HL-60 (cell line): Measurements from ENCODE around the gene KBTBD3.

Source experiments
- DNase-seq, 2 experiments: peaks; one replicate each; pipeline ENCODE4 v3.0.0-alpha.2; 2010 to 2020; ENCODE audit warnings: low read depth in 1 of 2, low spot score in 1 of 2
- H3K27ac ChIP-seq: fragments of 250-450 bp; sonication (Bioruptor Pico); replicated peaks from 2 replicates; pipeline ENCODE4 v1.5.1; 2020; ENCODE audit warnings: mild to moderate bottlenecking, moderate library complexity
- H3K27me3 ChIP-seq: fragments of 250-450 bp; sonication (Bioruptor Pico); 2 replicates; pipeline ENCODE4 v1.5.1; 2021; ENCODE audit warnings: mild to moderate bottlenecking, moderate library complexity; ENCODE audit not compliant: insufficient read depth, poor library complexity, severe bottlenecking
- H3K4me3 ChIP-seq: replicated peaks from 2 replicates; pipeline ENCODE4 v1.5.1; 2011; ENCODE audit warnings: mild to moderate bottlenecking, control low read depth, low read length; ENCODE audit not compliant: insufficient read depth
- GABPA ChIP-seq: IDR thresholded peaks from 2 replicates; pipeline ENCODE4 v1.6.1; 2012; ENCODE audit warnings: low read depth
- POLR2AphosphoS5 ChIP-seq: IDR thresholded peaks from 2 replicates; pipeline ENCODE4 v1.6.1; 2012; ENCODE audit warnings: low read depth
- SPI1 ChIP-seq: IDR thresholded peaks from 2 replicates; pipeline ENCODE4 v1.6.1; 2012; ENCODE audit warnings: low read depth, mild to moderate bottlenecking, borderline replicate concordance
- TF ChIP-seq, protein P1 (sequence below): IDR thresholded peaks from one replicate; pipeline ENCODE4 v1.5.1; 2011; ENCODE audit warnings: low read length, control low read depth, inconsistent platforms; ENCODE audit not compliant: insufficient read depth
- TF ChIP-seq, protein P2 (sequence below): IDR thresholded peaks from 2 replicates; pipeline ENCODE4 v1.6.1; 2012; ENCODE audit warnings: low read depth; ENCODE audit not compliant: insufficient replicate concordance

Gene KBTBD3

DNA sequence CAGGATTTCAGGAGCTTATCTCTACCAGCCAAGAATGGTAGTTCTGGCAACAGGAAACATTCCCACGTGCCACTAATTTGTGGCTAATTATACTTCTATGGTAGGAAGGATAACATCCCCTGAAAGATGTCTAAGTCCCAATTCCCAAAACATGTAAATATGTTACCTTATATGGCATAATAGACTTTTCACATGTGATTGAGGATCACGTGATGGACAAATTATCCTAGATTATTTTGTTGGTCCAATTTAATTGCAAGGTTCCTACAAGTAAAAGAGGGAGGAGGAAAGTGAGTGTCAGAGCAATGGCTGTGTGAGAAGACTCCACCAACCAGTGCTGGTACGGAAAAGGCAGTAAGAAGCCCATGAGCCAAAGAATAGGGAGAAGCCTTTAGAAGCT is 45.2 kb downstream of the KBTBD3 start:
- Histone ChIP-seq H3K4me3 (no peak overlapping the region), H3K27me3 (no peaks in the 10 kb centered on the region), H3K27ac (no peak overlapping the region)
- DNase-seq: no peak
- TF ChIP-seq, protein P1, sequence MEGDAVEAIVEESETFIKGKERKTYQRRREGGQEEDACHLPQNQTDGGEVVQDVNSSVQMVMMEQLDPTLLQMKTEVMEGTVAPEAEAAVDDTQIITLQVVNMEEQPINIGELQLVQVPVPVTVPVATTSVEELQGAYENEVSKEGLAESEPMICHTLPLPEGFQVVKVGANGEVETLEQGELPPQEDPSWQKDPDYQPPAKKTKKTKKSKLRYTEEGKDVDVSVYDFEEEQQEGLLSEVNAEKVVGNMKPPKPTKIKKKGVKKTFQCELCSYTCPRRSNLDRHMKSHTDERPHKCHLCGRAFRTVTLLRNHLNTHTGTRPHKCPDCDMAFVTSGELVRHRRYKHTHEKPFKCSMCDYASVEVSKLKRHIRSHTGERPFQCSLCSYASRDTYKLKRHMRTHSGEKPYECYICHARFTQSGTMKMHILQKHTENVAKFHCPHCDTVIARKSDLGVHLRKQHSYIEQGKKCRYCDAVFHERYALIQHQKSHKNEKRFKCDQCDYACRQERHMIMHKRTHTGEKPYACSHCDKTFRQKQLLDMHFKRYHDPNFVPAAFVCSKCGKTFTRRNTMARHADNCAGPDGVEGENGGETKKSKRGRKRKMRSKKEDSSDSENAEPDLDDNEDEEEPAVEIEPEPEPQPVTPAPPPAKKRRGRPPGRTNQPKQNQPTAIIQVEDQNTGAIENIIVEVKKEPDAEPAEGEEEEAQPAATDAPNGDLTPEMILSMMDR: no peak
- no peak for TF ChIP-seq POLR2AphosphoS5
- TF ChIP-seq SPI1: no peak
- TF ChIP-seq, protein P2, sequence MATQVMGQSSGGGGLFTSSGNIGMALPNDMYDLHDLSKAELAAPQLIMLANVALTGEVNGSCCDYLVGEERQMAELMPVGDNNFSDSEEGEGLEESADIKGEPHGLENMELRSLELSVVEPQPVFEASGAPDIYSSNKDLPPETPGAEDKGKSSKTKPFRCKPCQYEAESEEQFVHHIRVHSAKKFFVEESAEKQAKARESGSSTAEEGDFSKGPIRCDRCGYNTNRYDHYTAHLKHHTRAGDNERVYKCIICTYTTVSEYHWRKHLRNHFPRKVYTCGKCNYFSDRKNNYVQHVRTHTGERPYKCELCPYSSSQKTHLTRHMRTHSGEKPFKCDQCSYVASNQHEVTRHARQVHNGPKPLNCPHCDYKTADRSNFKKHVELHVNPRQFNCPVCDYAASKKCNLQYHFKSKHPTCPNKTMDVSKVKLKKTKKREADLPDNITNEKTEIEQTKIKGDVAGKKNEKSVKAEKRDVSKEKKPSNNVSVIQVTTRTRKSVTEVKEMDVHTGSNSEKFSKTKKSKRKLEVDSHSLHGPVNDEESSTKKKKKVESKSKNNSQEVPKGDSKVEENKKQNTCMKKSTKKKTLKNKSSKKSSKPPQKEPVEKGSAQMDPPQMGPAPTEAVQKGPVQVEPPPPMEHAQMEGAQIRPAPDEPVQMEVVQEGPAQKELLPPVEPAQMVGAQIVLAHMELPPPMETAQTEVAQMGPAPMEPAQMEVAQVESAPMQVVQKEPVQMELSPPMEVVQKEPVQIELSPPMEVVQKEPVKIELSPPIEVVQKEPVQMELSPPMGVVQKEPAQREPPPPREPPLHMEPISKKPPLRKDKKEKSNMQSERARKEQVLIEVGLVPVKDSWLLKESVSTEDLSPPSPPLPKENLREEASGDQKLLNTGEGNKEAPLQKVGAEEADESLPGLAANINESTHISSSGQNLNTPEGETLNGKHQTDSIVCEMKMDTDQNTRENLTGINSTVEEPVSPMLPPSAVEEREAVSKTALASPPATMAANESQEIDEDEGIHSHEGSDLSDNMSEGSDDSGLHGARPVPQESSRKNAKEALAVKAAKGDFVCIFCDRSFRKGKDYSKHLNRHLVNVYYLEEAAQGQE: no peak
- no peak for TF ChIP-seq GABPA

DNA sequence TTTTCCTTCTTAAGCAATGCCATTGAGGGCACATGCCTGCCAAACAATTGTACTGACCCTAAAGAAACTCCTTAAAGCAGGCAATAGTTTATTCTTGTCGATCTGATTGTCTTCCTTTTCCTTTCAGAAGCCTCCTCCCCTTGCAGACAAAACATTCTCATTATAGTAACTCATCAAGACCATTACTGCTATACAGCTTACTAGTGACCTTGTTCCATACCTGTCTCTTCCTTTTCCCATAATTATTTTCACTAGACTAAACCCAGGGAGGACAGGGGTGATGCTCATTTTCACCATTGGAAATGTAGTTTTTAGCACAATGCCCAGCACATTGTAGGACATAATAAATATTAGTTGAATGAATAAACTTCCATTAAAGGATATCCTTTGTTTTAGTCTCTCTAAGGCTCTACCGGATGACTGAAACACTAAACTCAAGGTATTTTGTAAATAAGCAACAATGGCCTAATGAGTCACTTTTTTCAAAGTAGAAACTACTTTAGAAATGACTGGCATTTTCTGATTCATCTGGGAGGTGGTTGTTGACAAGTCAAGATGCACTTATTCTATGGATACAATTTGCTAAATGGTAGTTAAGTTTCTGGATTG is 45.8 kb downstream of the KBTBD3 start:
- Histone ChIP-seq H3K4me3 (no peak overlapping the region), H3K27me3 (no peaks in the 10 kb centered on the region), H3K27ac (no peak overlapping the region)
- DNase-seq: no peak
- TF ChIP-seq SPI1: no peak
- TF ChIP-seq, protein P1: no peak
- TF ChIP-seq, protein P2: no peak
- no peak for TF ChIP-seq POLR2AphosphoS5
- no peak for TF ChIP-seq GABPA

DNA sequence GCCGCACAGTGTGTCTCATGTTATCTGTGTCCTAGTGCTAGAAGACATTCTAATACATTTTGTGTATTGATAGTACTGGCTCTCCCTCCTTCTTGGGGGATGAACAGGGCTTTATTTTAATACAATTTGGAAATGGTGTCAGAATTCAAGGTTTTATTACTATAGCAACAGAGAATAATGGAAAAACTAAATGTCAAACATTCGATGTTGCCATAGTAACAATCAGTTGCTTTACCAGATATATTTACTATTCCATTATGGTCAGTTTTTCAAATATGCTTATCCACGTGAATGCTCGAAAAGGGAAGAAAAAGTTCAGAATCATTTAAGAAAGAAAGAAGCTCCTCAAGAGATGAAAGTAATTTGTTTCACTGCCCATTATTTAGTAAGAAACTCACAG is 46.5 kb downstream of the KBTBD3 start:
- H3K27ac ChIP-seq: no peak overlapping the region
- no peak for DNase-seq
- H3K4me3 ChIP-seq: no peak overlapping the region
- no peaks in the 10 kb centered on the region for H3K27me3 ChIP-seq
- TF ChIP-seq, protein P1: no peak
- TF ChIP-seq POLR2AphosphoS5 (no peak), GABPA (no peak), SPI1 (no peak)
- TF ChIP-seq, protein P2: no peak
